Measurements from ENCODE around the gene KCNK1. TPM values are rescaled to one million over a fixed set of nuclear protein-coding genes. Genes with fewer than 3 reads are reported as not detected.

The KCNK1 gene
- total and polyA plus RNA-seq, 12 donors = 0.83 to 9.7 (median 3.7) TPM

DNA sequence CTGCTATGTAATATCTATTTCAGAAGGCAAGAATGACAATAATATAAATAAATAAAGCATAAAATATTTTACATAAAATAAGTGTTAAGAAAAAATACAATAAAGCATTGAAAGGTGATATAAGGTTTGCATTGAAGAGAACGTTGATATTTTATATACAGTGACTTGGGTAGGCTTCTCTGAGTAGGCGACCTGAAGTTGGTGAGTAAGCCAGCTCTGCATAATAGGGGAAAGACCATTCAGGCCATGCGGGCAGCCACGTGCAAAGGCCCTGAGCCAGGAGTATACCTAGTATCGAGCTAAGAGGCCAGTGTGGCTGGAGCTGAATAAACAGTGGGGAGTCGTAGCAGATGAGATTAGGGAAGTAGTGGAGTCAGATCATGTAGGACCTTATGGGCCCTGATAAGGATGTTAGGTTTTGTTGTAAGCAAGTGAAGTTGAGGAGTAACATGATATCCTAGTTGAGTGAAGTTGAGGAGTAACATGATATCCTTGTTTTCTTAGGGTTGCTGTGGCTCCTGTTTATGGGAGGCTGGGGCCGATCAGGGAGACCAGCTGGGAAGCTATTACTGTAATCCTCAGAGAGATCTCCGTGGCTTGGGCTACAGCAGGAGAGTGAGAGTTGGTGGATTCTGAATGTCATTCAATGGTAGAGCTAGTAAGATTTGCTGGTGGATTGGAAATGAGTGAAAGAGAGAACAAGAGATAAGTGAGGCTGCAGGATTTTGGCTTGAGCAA is 22.0 kb downstream of the KCNK1 start:
- Histone ChIP-seq H3K4me3 (no peak overlapping the region), H3K9me3 (replicated peaks in 1 of 3) (no peaks in the 10 kb centered on the region), H3K4me1 (replicated peaks in 1 of 2) (no peaks in the 10 kb centered on the region), H3K27ac (no peak overlapping the region), H3K27me3 (no peaks in the 10 kb centered on the region), H3K36me3 (replicated peaks in 1 of 2) (no peaks in the 10 kb centered on the region)
- WGBS, 4 donors = 68 to 78% (median 74%) methylated on average over 8 of the region's 8 CpGs
- no peak for TF ChIP-seq POLR2A (IDR thresholded peaks at IDR 0.05)
- TF ChIP-seq, protein P1, sequence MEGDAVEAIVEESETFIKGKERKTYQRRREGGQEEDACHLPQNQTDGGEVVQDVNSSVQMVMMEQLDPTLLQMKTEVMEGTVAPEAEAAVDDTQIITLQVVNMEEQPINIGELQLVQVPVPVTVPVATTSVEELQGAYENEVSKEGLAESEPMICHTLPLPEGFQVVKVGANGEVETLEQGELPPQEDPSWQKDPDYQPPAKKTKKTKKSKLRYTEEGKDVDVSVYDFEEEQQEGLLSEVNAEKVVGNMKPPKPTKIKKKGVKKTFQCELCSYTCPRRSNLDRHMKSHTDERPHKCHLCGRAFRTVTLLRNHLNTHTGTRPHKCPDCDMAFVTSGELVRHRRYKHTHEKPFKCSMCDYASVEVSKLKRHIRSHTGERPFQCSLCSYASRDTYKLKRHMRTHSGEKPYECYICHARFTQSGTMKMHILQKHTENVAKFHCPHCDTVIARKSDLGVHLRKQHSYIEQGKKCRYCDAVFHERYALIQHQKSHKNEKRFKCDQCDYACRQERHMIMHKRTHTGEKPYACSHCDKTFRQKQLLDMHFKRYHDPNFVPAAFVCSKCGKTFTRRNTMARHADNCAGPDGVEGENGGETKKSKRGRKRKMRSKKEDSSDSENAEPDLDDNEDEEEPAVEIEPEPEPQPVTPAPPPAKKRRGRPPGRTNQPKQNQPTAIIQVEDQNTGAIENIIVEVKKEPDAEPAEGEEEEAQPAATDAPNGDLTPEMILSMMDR (IDR thresholded peaks at IDR 0.05) = no peak
- DNase-seq = no peak
- intact Hi-C loops (cut with DNase I) = no loop called here

DNA sequence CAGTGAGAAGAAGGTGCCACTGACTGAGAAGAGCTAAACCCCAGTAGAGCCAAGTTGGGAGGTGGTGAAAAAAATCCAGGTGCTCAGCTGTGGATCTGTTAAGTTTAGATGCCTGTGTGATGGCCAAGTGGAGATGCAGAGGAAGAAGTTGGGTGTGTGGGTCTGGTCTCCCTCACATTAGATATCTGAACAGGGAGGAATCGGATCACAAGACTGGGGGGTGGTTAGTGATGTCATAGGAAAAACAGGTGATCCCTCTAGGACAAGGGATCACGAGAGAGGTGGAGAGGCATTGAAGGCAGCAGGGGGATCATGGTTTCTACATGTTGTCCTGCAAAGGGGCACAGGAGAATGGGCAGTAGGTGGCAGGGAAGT is 22.6 kb downstream of the KCNK1 start:
- Histone ChIP-seq H3K4me1 (replicated peaks in 1 of 2) (no peaks in the 10 kb centered on the region), H3K27me3 (no peaks in the 10 kb centered on the region), H3K36me3 (replicated peaks in 1 of 2) (no peaks in the 10 kb centered on the region), H3K4me3 (no peak overlapping the region), H3K9me3 (replicated peaks in 1 of 3) (no peaks in the 10 kb centered on the region), H3K27ac (no peak overlapping the region)
- WGBS, 4 donors = 65 to 93% (median 90%) methylated on average over 2 of the region's 2 CpGs
- DNase-seq = no peak
- TF ChIP-seq POLR2A (IDR thresholded peaks at IDR 0.05) = no peak
- TF ChIP-seq, protein P1 (IDR thresholded peaks at IDR 0.05) = no peak
- intact Hi-C loops (cut with DNase I) = no loop called here

DNA sequence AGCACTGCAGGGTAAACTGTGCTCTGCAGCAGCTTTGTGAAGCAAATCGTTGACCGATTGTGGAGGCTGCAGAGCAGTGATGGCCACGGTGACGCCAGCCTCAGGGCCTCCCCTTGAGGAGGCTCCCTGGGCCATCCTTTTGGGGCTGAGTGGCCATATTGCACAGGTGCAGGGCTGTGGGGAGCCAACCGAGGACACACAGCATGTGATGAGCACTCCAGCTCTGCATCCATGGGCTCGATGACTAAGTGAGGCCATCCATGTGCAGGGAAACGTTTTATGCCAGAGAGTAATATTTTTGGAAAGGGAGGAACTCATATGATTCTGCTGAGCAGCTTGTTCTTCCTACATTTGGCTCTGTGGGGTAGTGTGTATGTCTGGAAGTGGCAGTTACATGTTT is 24.6 kb downstream of the KCNK1 start:
- no peaks in the 10 kb centered on the region for H3K36me3 ChIP-seq (replicated peaks in 1 of 2)
- intact Hi-C loops (cut with DNase I) = no loop called here
- H3K27me3 ChIP-seq = no peaks in the 10 kb centered on the region
- H3K27ac ChIP-seq = no peak overlapping the region
- no peaks in the 10 kb centered on the region for H3K4me1 ChIP-seq (replicated peaks in 1 of 2)
- H3K9me3 ChIP-seq (replicated peaks in 1 of 3) = no peaks in the 10 kb centered on the region
- H3K4me3 ChIP-seq = no peak overlapping the region
- TF ChIP-seq POLR2A (IDR thresholded peaks at IDR 0.05) = no peak
- TF ChIP-seq, protein P1 (IDR thresholded peaks at IDR 0.05) = no peak
- 81 to 89% (median 84%) methylated on average over 5 to 7 of the region's 7 CpGs for WGBS, 4 donors
- no peak for DNase-seq

DNA sequence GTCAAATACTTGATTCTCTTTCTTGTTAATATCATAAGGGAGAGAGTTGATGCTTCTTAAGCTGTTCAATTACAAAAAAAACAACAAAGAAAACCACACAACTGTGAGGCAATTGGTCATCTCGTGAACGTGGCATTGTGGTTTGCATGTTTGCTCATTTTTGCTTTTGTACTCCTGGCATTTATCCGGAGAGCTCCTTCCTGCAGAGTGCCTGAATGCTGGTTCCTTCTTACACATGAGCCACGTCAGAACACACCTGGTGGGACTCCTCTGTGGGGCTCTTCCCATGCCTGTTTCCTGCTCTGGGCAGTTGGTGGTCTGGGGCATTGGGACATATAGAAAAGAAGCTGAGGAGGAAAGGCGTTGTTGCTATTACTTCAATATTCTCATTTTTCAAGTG is 25.7 kb downstream of the KCNK1 start:
- Histone ChIP-seq H3K36me3 (replicated peaks in 1 of 2) (no peaks in the 10 kb centered on the region), H3K9me3 (replicated peaks in 1 of 3) (no peaks in the 10 kb centered on the region), H3K4me3 (no peak overlapping the region), H3K27me3 (no peaks in the 10 kb centered on the region), H3K27ac (no peak overlapping the region), H3K4me1 (replicated peaks in 1 of 2) (no peaks in the 10 kb centered on the region)
- intact Hi-C loops (cut with DNase I) = no loop called here
- WGBS, 4 donors = 57 to 83% (median 67%) methylated on average over 5 of the region's 5 CpGs
- no peak for DNase-seq
- TF ChIP-seq, protein P1 (IDR thresholded peaks at IDR 0.05) = no peak
- TF ChIP-seq POLR2A (IDR thresholded peaks at IDR 0.05) = no peak
